Measurements from ENCODE around the gene TMC6.
"Not testable (repeated sequence)": the region's sequence is repeated elsewhere in the genome, so short reads cannot be mapped to it uniquely, and the experiment has no call there.

DNA sequence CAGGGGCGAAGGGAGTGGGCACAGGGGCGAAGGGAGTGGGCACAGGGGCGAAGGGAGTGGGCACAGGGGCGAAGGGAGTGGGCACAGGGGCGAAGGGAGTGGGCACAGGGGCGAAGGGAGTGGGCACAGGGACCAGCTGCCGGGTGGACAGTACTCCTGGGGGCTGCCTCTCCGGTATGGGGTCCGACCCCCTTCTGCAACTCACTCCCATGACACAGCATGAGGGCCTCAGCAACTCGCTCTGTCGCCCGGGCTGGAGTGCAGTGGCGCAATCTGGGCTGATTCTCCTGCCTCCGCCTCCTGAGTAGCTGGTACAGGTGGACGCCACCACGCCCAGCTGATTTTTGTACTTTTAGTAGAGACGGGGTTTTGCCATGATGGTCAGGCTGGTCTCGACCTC, 12.8 kb downstream of the TMC6 start:
- TF ChIP-seq POLR2A, EP300, POLR2AphosphoS5 (IDR thresholded peaks at IDR 0.05): not testable (repeated sequence)
- TF ChIP-seq, protein P1, sequence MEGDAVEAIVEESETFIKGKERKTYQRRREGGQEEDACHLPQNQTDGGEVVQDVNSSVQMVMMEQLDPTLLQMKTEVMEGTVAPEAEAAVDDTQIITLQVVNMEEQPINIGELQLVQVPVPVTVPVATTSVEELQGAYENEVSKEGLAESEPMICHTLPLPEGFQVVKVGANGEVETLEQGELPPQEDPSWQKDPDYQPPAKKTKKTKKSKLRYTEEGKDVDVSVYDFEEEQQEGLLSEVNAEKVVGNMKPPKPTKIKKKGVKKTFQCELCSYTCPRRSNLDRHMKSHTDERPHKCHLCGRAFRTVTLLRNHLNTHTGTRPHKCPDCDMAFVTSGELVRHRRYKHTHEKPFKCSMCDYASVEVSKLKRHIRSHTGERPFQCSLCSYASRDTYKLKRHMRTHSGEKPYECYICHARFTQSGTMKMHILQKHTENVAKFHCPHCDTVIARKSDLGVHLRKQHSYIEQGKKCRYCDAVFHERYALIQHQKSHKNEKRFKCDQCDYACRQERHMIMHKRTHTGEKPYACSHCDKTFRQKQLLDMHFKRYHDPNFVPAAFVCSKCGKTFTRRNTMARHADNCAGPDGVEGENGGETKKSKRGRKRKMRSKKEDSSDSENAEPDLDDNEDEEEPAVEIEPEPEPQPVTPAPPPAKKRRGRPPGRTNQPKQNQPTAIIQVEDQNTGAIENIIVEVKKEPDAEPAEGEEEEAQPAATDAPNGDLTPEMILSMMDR (IDR thresholded peaks at IDR 0.05): not testable (repeated sequence)
